ENCODE measurements around the gene SCGB1C1. TPM values are rescaled to one million over a fixed set of nuclear protein-coding genes. Genes with fewer than 3 reads are reported as not detected.
A peak's percentile ranks its signal among the peaks of the same experiment; 100 is the strongest.

The SCGB1C1 gene
- total and polyA plus RNA-seq, 9 of the 15 experiments (the other 6 are each of a cell fraction or from before 2014, with no cell fraction given) = not detected

DNA sequence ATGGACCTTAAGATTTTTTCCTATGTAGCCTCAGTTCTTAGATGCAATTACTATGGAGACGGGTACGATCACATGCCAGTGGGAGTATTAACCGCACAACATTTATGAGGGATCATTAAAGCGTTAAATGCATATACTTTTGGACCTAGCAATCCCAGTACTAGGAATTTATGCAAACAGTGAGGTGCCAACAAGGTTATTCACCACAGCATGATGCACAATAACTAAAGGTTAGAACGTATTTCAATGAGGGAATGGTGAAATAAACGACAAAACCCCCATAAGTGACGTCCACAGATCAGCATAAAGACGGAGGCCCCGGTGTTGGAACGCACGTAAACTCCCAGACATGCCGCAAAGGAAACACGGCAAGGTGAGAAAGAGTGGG, 42.7 kb downstream of the SCGB1C1 start:
- intact Hi-C loops (cut with micrococcal nuclease) (no loop called here), in situ Hi-C loops (cut with MboI) (no loop called here)
- peak overlapping the region; percentile 86 for H3K4me2 ChIP-seq (ENCODE audit: insufficient read depth, low read length)
- peak overlapping the region; percentile 82 to 93 for H3K9ac ChIP-seq (ENCODE audit: insufficient read depth in 1 of 2, low read depth in 2 of 2, low read length in 2 of 2)
- ATAC-seq = peak; percentile 19
- peak overlapping the region; percentile 90 for H3K4me3 ChIP-seq
- H3K27ac ChIP-seq (ENCODE audit: extremely low read depth, low read depth, low read length) = peak overlapping the region; percentile 89
- ChIA-PET CTCF (ENCODE audit: low intra/inter-chr PET ratio) (interaction anchor here (0.6 kb wide), 1 partner anchor 283 kb away, joined by 3 read pairs; no protein-coding TSS in a partner anchor), POLR2A (interaction anchor here (0.6 to 1.6 kb wide), 4 partner anchors 12 to 170 kb away, joined by 4 to 6 read pairs (median 5); no protein-coding TSS in a partner anchor)
- no peaks in the 10 kb centered on the region for H3K27me3 ChIP-seq (ENCODE audit: control insufficient read depth in 2 of 2, insufficient read depth in 2 of 2, low read length in 2 of 2)
- WGBS (ENCODE audit: insufficient coverage, low coverage, missing lambda C conversion rate) = under 1% methylated on average over 13 of the region's 13 CpGs
- peaks cover 10% of the 10 kb centered on the region; the same call in 1 of the 2 replicates for H4K20me1 ChIP-seq (replicated peaks; ENCODE audit: control insufficient read depth, insufficient read depth, low read length)
- H3K4me1 ChIP-seq (replicated peaks in 1 of 2; ENCODE audit: control insufficient read depth in 2 of 2, insufficient read depth in 2 of 2, low read length in 2 of 2) = peaks cover 19 to 21% of the 10 kb centered on the region in 2 experiments; a peak in 4 of 5 replicates
- peak overlapping the region; percentile 84 for H2AFZ ChIP-seq (ENCODE audit: low read depth, low read length)
- H3K36me3 ChIP-seq (ENCODE audit: control insufficient read depth, insufficient read depth, low read length) = peaks cover 27% of the 10 kb centered on the region
- no peaks in the 10 kb centered on the region for H3K9me3 ChIP-seq (replicated peaks; ENCODE audit: control insufficient read depth, insufficient read depth, low read depth, low read length)
- no TSS peak for BruUV-seq (replicated peaks)
- peak; percentile 67 for FAIRE-seq
- no peaks in the 10 kb centered on the region for H3K9me1 ChIP-seq (ENCODE audit: control insufficient read depth, insufficient read depth, low read length)
- DNase-seq (ENCODE audit: extremely low read depth in 1 of 4, low spot score in 3 of 4) = no peak
- H3K79me2 ChIP-seq (ENCODE audit: control insufficient read depth, insufficient read depth, low read length) = peaks cover 50% of the 10 kb centered on the region
- TF ChIP-seq ZNF124 (CRISPR knock-in tag; IDR thresholded peaks at IDR 0.05) (no peak), NFRKB (IDR thresholded peaks at IDR 0.05; ENCODE audit: low read depth) (0 out of 2 replicates have a peak, but pooled peaks have one; percentile 20), FOXM1 (IDR thresholded peaks at IDR 0.05; ENCODE audit: low read depth) (no peak), FOXM1 (CRISPR knock-in tag; IDR thresholded peaks at IDR 0.05; ENCODE audit: low read depth) (no peak), ZFPM2 (CRISPR knock-in tag; IDR thresholded peaks at IDR 0.05) (no peak), HMG20B (CRISPR knock-in tag; IDR thresholded peaks at IDR 0.05) (no peak), RBM25 (IDR thresholded peaks at IDR 0.05; ENCODE audit: low read depth, low read length, severe bottlenecking) (no peak), TCF7L2 (IDR thresholded peaks at IDR 0.05; ENCODE audit: low read depth, low read length) (no peak), NFIC (IDR thresholded peaks at IDR 0.05) (no peak), U2AF1 (optimal IDR thresholded peaks at IDR 0.05; ENCODE audit: low read depth, low read length) (no peak), SMARCE1 (IDR thresholded peaks at IDR 0.05) (peak; percentile 30; the same call in 1 of the 2 replicates)
- TF ChIP-seq, protein P1, sequence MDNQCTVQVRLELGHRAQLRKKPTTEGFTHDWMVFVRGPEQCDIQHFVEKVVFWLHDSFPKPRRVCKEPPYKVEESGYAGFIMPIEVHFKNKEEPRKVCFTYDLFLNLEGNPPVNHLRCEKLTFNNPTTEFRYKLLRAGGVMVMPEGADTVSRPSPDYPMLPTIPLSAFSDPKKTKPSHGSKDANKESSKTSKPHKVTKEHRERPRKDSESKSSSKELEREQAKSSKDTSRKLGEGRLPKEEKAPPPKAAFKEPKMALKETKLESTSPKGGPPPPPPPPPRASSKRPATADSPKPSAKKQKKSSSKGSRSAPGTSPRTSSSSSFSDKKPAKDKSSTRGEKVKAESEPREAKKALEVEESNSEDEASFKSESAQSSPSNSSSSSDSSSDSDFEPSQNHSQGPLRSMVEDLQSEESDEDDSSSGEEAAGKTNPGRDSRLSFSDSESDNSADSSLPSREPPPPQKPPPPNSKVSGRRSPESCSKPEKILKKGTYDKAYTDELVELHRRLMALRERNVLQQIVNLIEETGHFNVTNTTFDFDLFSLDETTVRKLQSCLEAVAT (IDR thresholded peaks at IDR 0.05) = peak in 1 of 2 experiments; percentile 51; a peak in 1 of 4 replicates
- TF ChIP-seq, protein P2, sequence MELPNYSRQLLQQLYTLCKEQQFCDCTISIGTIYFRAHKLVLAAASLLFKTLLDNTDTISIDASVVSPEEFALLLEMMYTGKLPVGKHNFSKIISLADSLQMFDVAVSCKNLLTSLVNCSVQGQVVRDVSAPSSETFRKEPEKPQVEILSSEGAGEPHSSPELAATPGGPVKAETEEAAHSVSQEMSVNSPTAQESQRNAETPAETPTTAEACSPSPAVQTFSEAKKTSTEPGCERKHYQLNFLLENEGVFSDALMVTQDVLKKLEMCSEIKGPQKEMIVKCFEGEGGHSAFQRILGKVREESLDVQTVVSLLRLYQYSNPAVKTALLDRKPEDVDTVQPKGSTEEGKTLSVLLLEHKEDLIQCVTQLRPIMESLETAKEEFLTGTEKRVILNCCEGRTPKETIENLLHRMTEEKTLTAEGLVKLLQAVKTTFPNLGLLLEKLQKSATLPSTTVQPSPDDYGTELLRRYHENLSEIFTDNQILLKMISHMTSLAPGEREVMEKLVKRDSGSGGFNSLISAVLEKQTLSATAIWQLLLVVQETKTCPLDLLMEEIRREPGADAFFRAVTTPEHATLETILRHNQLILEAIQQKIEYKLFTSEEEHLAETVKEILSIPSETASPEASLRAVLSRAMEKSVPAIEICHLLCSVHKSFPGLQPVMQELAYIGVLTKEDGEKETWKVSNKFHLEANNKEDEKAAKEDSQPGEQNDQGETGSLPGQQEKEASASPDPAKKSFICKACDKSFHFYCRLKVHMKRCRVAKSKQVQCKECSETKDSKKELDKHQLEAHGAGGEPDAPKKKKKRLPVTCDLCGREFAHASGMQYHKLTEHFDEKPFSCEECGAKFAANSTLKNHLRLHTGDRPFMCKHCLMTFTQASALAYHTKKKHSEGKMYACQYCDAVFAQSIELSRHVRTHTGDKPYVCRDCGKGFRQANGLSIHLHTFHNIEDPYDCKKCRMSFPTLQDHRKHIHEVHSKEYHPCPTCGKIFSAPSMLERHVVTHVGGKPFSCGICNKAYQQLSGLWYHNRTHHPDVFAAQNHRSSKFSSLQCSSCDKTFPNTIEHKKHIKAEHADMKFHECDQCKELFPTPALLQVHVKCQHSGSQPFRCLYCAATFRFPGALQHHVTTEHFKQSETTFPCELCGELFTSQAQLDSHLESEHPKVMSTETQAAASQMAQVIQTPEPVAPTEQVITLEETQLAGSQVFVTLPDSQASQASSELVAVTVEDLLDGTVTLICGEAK (IDR thresholded peaks at IDR 0.05) = 0 out of 2 replicates have a peak, but pooled peaks have one; percentile 37
- TF ChIP-seq, protein P2 (CRISPR knock-in tag; IDR thresholded peaks at IDR 0.05) = no peak

Measured in K562 (cell line).